ENCODE results near the gene TENT5A.

- TF ChIP-seq POLR2A (IDR thresholded peaks at IDR 0.05), result no peak
- TF ChIP-seq EP300 (IDR thresholded peaks at IDR 0.05), result no peak
- no peak for TF ChIP-seq POLR2AphosphoS5 (IDR thresholded peaks at IDR 0.05)
These were observed 16.6 kb downstream of the TENT5A start for GRCh38 chr6:81735756-81736380.

Data from suprapubic skin (tissue), 4 donors.